HEK293T (cell line): ENCODE data around the gene MYO1B.

Source experiments
- CTCF ChIA-PET: fragments of 350-600 bp; formaldehyde crosslinking; extraction: SDS; loops from one replicate; lab custom pipeline; 2021; ENCODE audit warnings: antibody characterized with exemption, inconsistent platforms; lab: Yijun Ruan, JAX
- POLR2A ChIA-PET: fragments of 350-600 bp; formaldehyde crosslinking; extraction: SDS; loops from one replicate; lab custom pipeline; 2020; ENCODE audit warnings: antibody characterized with exemption, inconsistent platforms; lab: Yijun Ruan, JAX
- DNase-seq: peaks from one replicate; pipeline ENCODE4 v3.0.0; 2012; ENCODE audit warnings: mixed read lengths; ENCODE audit errors: extremely low spot score
- ARNT ChIP-seq: fragments of 450-650 bp; IDR thresholded peaks from 2 replicates; pipeline ENCODE4 v1.6.1; 2017; ENCODE audit warnings: mild to moderate bottlenecking
- BHLHE40 ChIP-seq: fragments of 450-650 bp; IDR thresholded peaks from 2 replicates; pipeline ENCODE4 v1.6.1; 2016; ENCODE audit warnings: mild to moderate bottlenecking, moderate library complexity, borderline replicate concordance
- CTBP1 ChIP-seq: fragments of 450-650 bp; IDR thresholded peaks from 2 replicates; pipeline ENCODE4 v1.6.1; 2016; ENCODE audit warnings: borderline replicate concordance
- ELF4 ChIP-seq: fragments of 450-650 bp; IDR thresholded peaks from 2 replicates; pipeline ENCODE4 v1.6.1; 2017; ENCODE audit warnings: antibody characterized with exemption
- FOXA1 ChIP-seq: fragments of 450-650 bp; IDR thresholded peaks from 2 replicates; pipeline ENCODE4 v1.6.1; 2016; ENCODE audit warnings: mild to moderate bottlenecking
- FOXK2 ChIP-seq: fragments of 450-650 bp; IDR thresholded peaks from 2 replicates; pipeline ENCODE4 v1.6.1; 2016; ENCODE audit warnings: mild to moderate bottlenecking
- FOXM1 ChIP-seq: fragments of 450-650 bp; IDR thresholded peaks from 2 replicates; pipeline ENCODE4 v1.6.1; 2017; ENCODE audit warnings: mild to moderate bottlenecking, borderline replicate concordance
- HDGF ChIP-seq: fragments of 450-650 bp; IDR thresholded peaks from 2 replicates; pipeline ENCODE4 v1.6.1; 2017; ENCODE audit warnings: antibody characterized with exemption, borderline replicate concordance
- L3MBTL2 ChIP-seq: fragments of 450-650 bp; conservative IDR thresholded peaks from 2 replicates; pipeline ENCODE4 v1.6.1; 2016; ENCODE audit warnings: mild to moderate bottlenecking
- LEF1 ChIP-seq: fragments of 450-650 bp; IDR thresholded peaks from 2 replicates; pipeline ENCODE4 v1.6.1; 2017; ENCODE audit warnings: mild to moderate bottlenecking, borderline replicate concordance
- NFRKB ChIP-seq: fragments of 450-650 bp; IDR thresholded peaks from 2 replicates; pipeline ENCODE4 v1.6.1; 2016; ENCODE audit warnings: mild to moderate bottlenecking, moderate library complexity
- PKNOX1 ChIP-seq: fragments of 450-650 bp; IDR thresholded peaks from 2 replicates; pipeline ENCODE4 v1.6.1; 2016
- SP1 ChIP-seq: fragments of 450-650 bp; IDR thresholded peaks from 2 replicates; pipeline ENCODE4 v1.6.1; 2017
- SUZ12 ChIP-seq: fragments of 450-650 bp; IDR thresholded peaks from 2 replicates; pipeline ENCODE4 v1.6.1; 2016; ENCODE audit warnings: mild to moderate bottlenecking
- TARDBP ChIP-seq: fragments of 450-650 bp; IDR thresholded peaks from 2 replicates; pipeline ENCODE4 v1.6.1; 2016
- ZNF384 ChIP-seq: fragments of 450-650 bp; IDR thresholded peaks from 2 replicates; pipeline ENCODE4 v1.6.1; 2016

Gene MYO1B

GRCh38 chr2:191270306-191271161 lies 25.3 kb downstream of the MYO1B start:
- TF ChIP-seq CTBP1 (no peak), BHLHE40 (no peak), FOXK2 (no peak), TARDBP (no peak), NFRKB (no peak), L3MBTL2 (no peak), ZNF384 (no peak), PKNOX1 (no peak), LEF1 (no peak), FOXM1 (no peak)
- DNase-seq, result no peak
- POLR2A ChIA-PET, result no interaction called here
- CTCF ChIA-PET, result no interaction called here

GRCh38 chr2:191272064-191272463 lies 26.9 kb downstream of the MYO1B start:
- no peak for DNase-seq
- CTCF ChIA-PET, result no interaction called here
- no peak for TF ChIP-seq FOXA1
- TF ChIP-seq ZNF384, result no peak
- no peak for TF ChIP-seq FOXK2
- no peak for TF ChIP-seq SP1
- no peak for TF ChIP-seq HDGF
- TF ChIP-seq FOXM1, result no peak
- no peak for TF ChIP-seq LEF1
- TF ChIP-seq CTBP1, result no peak
- no peak for TF ChIP-seq ELF4
- no peak for TF ChIP-seq SUZ12
- TF ChIP-seq NFRKB, result no peak
- no peak for TF ChIP-seq BHLHE40
- no peak for TF ChIP-seq PKNOX1
- TF ChIP-seq L3MBTL2, result no peak
- no peak for TF ChIP-seq TARDBP
- no peak for TF ChIP-seq ARNT
- POLR2A ChIA-PET, result no interaction called here

GRCh38 chr2:191274413-191274815 lies 29.2 kb downstream of the MYO1B start:
- POLR2A ChIA-PET, result no interaction called here
- no peak for DNase-seq
- TF ChIP-seq NFRKB, result no peak
- CTCF ChIA-PET, result no interaction called here

- POLR2A ChIA-PET, result no interaction called here
- CTCF ChIA-PET, result interaction anchor here (0.9 kb wide), 1 partner anchor 42 kb away, joined by 3 read pairs; no protein-coding TSS in a partner anchor
- no peak for DNase-seq
- TF ChIP-seq FOXM1, result no peak
- no peak for TF ChIP-seq CTBP1
- no peak for TF ChIP-seq L3MBTL2
- TF ChIP-seq NFRKB, result no peak
- no peak for TF ChIP-seq HDGF
- no peak for TF ChIP-seq TARDBP
- no peak for TF ChIP-seq SP1
- no peak for TF ChIP-seq ZNF384
- TF ChIP-seq LEF1, result no peak
Measured at GRCh38 chr2:191276792-191277465, 31.7 kb downstream of the MYO1B start.

- no peak for DNase-seq
- CTCF ChIA-PET, result no interaction called here
- no peak for TF ChIP-seq ARNT
- TF ChIP-seq ZNF384, result no peak
- no peak for TF ChIP-seq ELF4
- TF ChIP-seq HDGF, result no peak
- TF ChIP-seq FOXA1, result no peak
- TF ChIP-seq CTBP1, result no peak
- POLR2A ChIA-PET, result interaction anchor here (0.7 kb wide), 1 partner anchor 8 kb away, joined by 3 read pairs; no protein-coding TSS in a partner anchor
Measured at GRCh38 chr2:191280290-191280689, 35.1 kb downstream of the MYO1B start.

- POLR2A ChIA-PET, result no interaction called here
- CTCF ChIA-PET, result no interaction called here
- TF ChIP-seq BHLHE40 (no peak), L3MBTL2 (no peak), ZNF384 (no peak), LEF1 (no peak), SUZ12 (no peak), PKNOX1 (no peak), SP1 (no peak), ELF4 (no peak)
- DNase-seq, result no peak
Measured at GRCh38 chr2:191280834-191281756, 35.9 kb downstream of the MYO1B start.
